ENCODE data around the gene VMA21. TPM values are rescaled to one million over a fixed set of nuclear protein-coding genes. Genes with fewer than 3 reads are reported as not detected.

The VMA21 gene
- total and polyA plus RNA-seq, 11 donors = 5.7 to 25.8 (median 18.8) TPM

GRCh38 chrX:151419782-151420181, 22.8 kb downstream of the VMA21 start:
- DNase-seq (no peak), ATAC-seq (no peak)
- Histone ChIP-seq H3K9me3 (no peaks in the 10 kb centered on the region), H3K4me1 (no peaks in the 10 kb centered on the region), H3K4me3 (no peak overlapping the region), H3K27me3 (peaks cover 0 to 3% (median 0%) of the 10 kb centered on the region in 9 donors), H3K36me3 (no peaks in the 10 kb centered on the region), H3K27ac (no peak overlapping the region)
- WGBS, 4 donors = 55 to 94% (median 78%) methylated on average over 3 of the region's 3 CpGs
- TF ChIP-seq, protein P1, sequence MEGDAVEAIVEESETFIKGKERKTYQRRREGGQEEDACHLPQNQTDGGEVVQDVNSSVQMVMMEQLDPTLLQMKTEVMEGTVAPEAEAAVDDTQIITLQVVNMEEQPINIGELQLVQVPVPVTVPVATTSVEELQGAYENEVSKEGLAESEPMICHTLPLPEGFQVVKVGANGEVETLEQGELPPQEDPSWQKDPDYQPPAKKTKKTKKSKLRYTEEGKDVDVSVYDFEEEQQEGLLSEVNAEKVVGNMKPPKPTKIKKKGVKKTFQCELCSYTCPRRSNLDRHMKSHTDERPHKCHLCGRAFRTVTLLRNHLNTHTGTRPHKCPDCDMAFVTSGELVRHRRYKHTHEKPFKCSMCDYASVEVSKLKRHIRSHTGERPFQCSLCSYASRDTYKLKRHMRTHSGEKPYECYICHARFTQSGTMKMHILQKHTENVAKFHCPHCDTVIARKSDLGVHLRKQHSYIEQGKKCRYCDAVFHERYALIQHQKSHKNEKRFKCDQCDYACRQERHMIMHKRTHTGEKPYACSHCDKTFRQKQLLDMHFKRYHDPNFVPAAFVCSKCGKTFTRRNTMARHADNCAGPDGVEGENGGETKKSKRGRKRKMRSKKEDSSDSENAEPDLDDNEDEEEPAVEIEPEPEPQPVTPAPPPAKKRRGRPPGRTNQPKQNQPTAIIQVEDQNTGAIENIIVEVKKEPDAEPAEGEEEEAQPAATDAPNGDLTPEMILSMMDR (IDR thresholded peaks at IDR 0.05) = no peak
- TF ChIP-seq POLR2A (IDR thresholded peaks at IDR 0.05) = no peak
- intact Hi-C loops (cut with DNase I) = no loop called here

DNA sequence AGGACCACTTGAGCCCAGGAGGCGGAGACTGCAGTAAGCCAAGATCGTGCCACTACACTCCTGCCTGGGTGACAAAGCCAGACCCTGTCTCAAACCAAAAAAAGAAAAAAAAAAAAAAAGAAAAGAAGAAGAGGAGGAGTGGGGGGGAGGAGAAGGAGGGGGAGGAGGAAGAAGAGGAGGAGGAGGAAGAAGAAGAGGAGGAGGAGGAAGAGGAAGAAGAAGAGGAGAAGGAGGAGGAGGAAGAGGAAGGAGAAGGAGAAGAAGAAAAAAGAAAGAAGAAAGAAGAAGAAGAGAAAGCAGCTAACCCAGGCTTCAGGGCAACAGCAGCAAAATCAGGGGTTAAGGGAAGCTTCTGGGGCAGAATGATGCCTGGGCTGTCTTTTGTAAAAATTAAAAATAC, 27.5 kb downstream of the VMA21 start:
- 70 to 91% (median 81%) methylated on average over 2 of the region's 2 CpGs for WGBS, 4 donors
- H3K4me1 ChIP-seq = no peaks in the 10 kb centered on the region
- ATAC-seq (no peak), DNase-seq (no peak)
- no peak overlapping the region for H3K27ac ChIP-seq
- H3K4me3 ChIP-seq = no peak overlapping the region
- no peaks in the 10 kb centered on the region for H3K36me3 ChIP-seq
- peaks cover 0 to 3% (median 0%) of the 10 kb centered on the region in 9 donors for H3K27me3 ChIP-seq
- H3K9me3 ChIP-seq = no peaks in the 10 kb centered on the region
- TF ChIP-seq, protein P1 (IDR thresholded peaks at IDR 0.05) = no peak
- no peak for TF ChIP-seq POLR2A (IDR thresholded peaks at IDR 0.05)
- intact Hi-C loops (cut with DNase I) = no loop called here

- no peak for ATAC-seq
- no peaks in the 10 kb centered on the region for H3K9me3 ChIP-seq
- intact Hi-C loops (cut with DNase I) = no loop called here
- H3K4me1 ChIP-seq = no peaks in the 10 kb centered on the region
- no peaks in the 10 kb centered on the region for H3K36me3 ChIP-seq
- H3K4me3 ChIP-seq = no peak overlapping the region
- no peak overlapping the region for H3K27ac ChIP-seq
- WGBS, 4 donors = 75 to 97% (median 86%) methylated on average over 1 of the region's 1 CpG
- H3K27me3 ChIP-seq = no peaks in the 10 kb centered on the region
- no peak for DNase-seq
- TF ChIP-seq POLR2A (IDR thresholded peaks at IDR 0.05) = no peak
- TF ChIP-seq, protein P1 (IDR thresholded peaks at IDR 0.05) = no peak
Measured at GRCh38 chrX:151448509-151448908, 51.5 kb downstream of the VMA21 start.

GRCh38 chrX:151458824-151459223, 61.8 kb downstream of the VMA21 start:
- WGBS, 4 donors = 48 to 82% (median 68%) methylated on average over 1 of the region's 1 CpG
- no peak for DNase-seq
- Histone ChIP-seq H3K27me3 (no peaks in the 10 kb centered on the region), H3K4me1 (no peaks in the 10 kb centered on the region), H3K36me3 (no peaks in the 10 kb centered on the region), H3K27ac (no peak overlapping the region), H3K4me3 (no peak overlapping the region), H3K9me3 (no peaks in the 10 kb centered on the region)
- intact Hi-C loops (cut with DNase I) = no loop called here
- TF ChIP-seq, protein P1 (IDR thresholded peaks at IDR 0.05) = no peak
- TF ChIP-seq POLR2A (IDR thresholded peaks at IDR 0.05) = no peak
- no peak for ATAC-seq

Other genes with a start within 250 kb of the VMA21 start
- not detected for gene GPR50, start 220.6 kb upstream of the VMA21 start, total RNA-seq
- not detected for gene GPR50, start 220.6 kb upstream of the VMA21 start, polyA plus RNA-seq
- gene PASD1, start 166.5 kb downstream of the VMA21 start, total RNA-seq = under 1 TPM in 1 of 9 donors, not detected in 8; 0.06 TPM
- gene PASD1, start 166.5 kb downstream of the VMA21 start, polyA plus RNA-seq = not detected